Natural killer cell (primary cell): Measurements from ENCODE around the gene SHANK3. TPM values are rescaled to one million over a fixed set of nuclear protein-coding genes. Genes with fewer than 3 reads are reported as not detected.

Experiments
- ATAC-seq, 3 donors: fragments of 150-1000 bp in 2 of 3; fragments of 200-7000 bp in 1 of 3; cut with Tn5 transposase; 1 replicate in 1 of 3; 2 replicates in 2 of 3; pipeline ENCODE4 v1.10.0; 2021; ENCODE audit warnings: mild to moderate bottlenecking in 2 of 3, moderate library complexity in 2 of 3
- DNase-seq, 2 donors: peaks; one replicate each; pipeline versions ENCODE4 v3.0.0 to v3.0.0-alpha.2; 2013 to 2021; ENCODE audit warnings: mixed read lengths in 1 of 2
- H3K27ac ChIP-seq: one replicate; pipeline ENCODE4 v1.5.1; 2013; ENCODE audit warnings: mild to moderate bottlenecking, low read length
- H3K27me3 ChIP-seq: one replicate; pipeline ENCODE4 v1.6.1; 2013; ENCODE audit warnings: low read length; ENCODE audit not compliant: control insufficient read depth, insufficient read depth
- H3K36me3 ChIP-seq: one replicate; pipeline ENCODE4 v1.6.1; 2013; ENCODE audit warnings: low read length; ENCODE audit not compliant: control insufficient read depth, insufficient read depth
- H3K4me1 ChIP-seq: one replicate; pipeline ENCODE4 v1.6.1; 2013; ENCODE audit warnings: low read length; ENCODE audit not compliant: control insufficient read depth, insufficient read depth
- H3K4me3 ChIP-seq: one replicate; pipeline ENCODE4 v1.5.1; 2013; ENCODE audit warnings: low read length
- H3K9me3 ChIP-seq: one replicate; pipeline ENCODE4 v1.6.1; 2013; ENCODE audit warnings: low read length; ENCODE audit not compliant: control insufficient read depth, insufficient read depth
- H3K27ac Mint-ChIP-seq, 2 donors: one replicate each; pipeline ENCODE4 v1.8.0; 2022; ENCODE audit warnings: mild to moderate bottlenecking in 2 of 2, mixed read lengths in 2 of 2, moderate library complexity in 1 of 2
- H3K27me3 Mint-ChIP-seq, 2 donors: one replicate each; pipeline ENCODE4 v1.8.0; 2022; ENCODE audit warnings: low read depth in 2 of 2, mixed read lengths in 2 of 2
- H3K36me3 Mint-ChIP-seq: one replicate; pipeline ENCODE4 v1.8.0; 2022; ENCODE audit warnings: mixed read lengths
- H3K4me1 Mint-ChIP-seq, 2 donors: one replicate each; pipeline ENCODE4 v1.8.0; 2022; ENCODE audit warnings: mixed read lengths in 2 of 2
- H3K4me3 Mint-ChIP-seq: one replicate; pipeline ENCODE4 v1.8.0; 2022; ENCODE audit warnings: mild to moderate bottlenecking, moderate library complexity, mixed read lengths
- H3K9me3 Mint-ChIP-seq, 2 donors: one replicate each; pipeline ENCODE4 v1.8.0; 2022; ENCODE audit warnings: mixed read lengths in 2 of 2
- WGBS: methylation state at CpG from one replicate; pipeline ENCODE4 v1.1.7; 2013; ENCODE audit warnings: missing lambda C conversion rate; ENCODE audit not compliant: insufficient coverage; 5-methylcytosine and 5-hydroxymethylcytosine counted together
- intact Hi-C: fragments of 100-400 bp; cut with micrococcal nuclease; formaldehyde crosslinking; loops from one replicate; pipeline ENCODE4 v1.14.2; 2022
- total RNA-seq, 4 donors: library from RNA; stranded (reverse); fragments of 120-200 nt in 1 of 4; gene quantifications; one replicate each; pipeline versions ENCODE4 v1.2.3 to v1.2.4, GENCODE V29; 2013 to 2022
- TF ChIP-seq, protein P1 (sequence below): fragments of 200-600 bp; IDR thresholded peaks from one replicate; pipeline ENCODE4 v1.8.0; 2022; ENCODE audit warnings: antibody characterized with exemption

SHANK3 gene
- total RNA-seq, 3 donors from 2014 or later (not counting 1 experiment from before 2014, with no cell fraction given): 0.07 TPM; not detected in 2

DNA sequence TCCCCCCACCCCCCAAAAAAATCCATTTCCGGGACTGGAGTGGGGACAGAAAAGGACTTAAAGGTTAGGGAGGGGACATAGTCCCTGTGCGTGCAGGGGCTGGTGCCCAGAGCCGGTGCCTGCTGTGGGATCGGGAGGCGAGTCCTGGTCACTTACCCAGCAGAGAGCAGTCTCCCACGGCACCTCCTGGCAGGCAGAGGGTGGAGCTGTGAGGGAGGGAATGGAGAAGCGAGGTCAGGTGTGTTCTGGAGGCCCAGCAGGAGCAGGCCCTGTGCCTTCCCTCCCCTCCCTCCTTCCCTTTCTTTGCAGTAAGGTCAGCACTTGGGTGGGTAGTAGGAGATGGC lies 28.4 kb downstream of the SHANK3 start:
- no peak for DNase-seq
- intact Hi-C loops: no loop called here
- no peaks in the 10 kb centered on the region for H3K36me3 Mint-ChIP-seq
- Histone ChIP-seq H3K27ac (no peak overlapping the region), H3K9me3 (no peaks in the 10 kb centered on the region), H3K27me3 (no peaks in the 10 kb centered on the region), H3K4me1 (no peaks in the 10 kb centered on the region), H3K36me3 (no peaks in the 10 kb centered on the region), H3K4me3 (no peak overlapping the region)
- no peaks in the 10 kb centered on the region for H3K9me3 Mint-ChIP-seq
- no peak overlapping the region for H3K4me3 Mint-ChIP-seq
- WGBS: 80% methylated on average over 6 of the region's 7 CpGs
- TF ChIP-seq, protein P1, sequence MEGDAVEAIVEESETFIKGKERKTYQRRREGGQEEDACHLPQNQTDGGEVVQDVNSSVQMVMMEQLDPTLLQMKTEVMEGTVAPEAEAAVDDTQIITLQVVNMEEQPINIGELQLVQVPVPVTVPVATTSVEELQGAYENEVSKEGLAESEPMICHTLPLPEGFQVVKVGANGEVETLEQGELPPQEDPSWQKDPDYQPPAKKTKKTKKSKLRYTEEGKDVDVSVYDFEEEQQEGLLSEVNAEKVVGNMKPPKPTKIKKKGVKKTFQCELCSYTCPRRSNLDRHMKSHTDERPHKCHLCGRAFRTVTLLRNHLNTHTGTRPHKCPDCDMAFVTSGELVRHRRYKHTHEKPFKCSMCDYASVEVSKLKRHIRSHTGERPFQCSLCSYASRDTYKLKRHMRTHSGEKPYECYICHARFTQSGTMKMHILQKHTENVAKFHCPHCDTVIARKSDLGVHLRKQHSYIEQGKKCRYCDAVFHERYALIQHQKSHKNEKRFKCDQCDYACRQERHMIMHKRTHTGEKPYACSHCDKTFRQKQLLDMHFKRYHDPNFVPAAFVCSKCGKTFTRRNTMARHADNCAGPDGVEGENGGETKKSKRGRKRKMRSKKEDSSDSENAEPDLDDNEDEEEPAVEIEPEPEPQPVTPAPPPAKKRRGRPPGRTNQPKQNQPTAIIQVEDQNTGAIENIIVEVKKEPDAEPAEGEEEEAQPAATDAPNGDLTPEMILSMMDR: no peak
- H3K27ac Mint-ChIP-seq: no peak overlapping the region
- no peaks in the 10 kb centered on the region for H3K27me3 Mint-ChIP-seq
- no peak for ATAC-seq
- peaks cover 0 to 12% of the 10 kb centered on the region in 2 donors for H3K4me1 Mint-ChIP-seq

DNA sequence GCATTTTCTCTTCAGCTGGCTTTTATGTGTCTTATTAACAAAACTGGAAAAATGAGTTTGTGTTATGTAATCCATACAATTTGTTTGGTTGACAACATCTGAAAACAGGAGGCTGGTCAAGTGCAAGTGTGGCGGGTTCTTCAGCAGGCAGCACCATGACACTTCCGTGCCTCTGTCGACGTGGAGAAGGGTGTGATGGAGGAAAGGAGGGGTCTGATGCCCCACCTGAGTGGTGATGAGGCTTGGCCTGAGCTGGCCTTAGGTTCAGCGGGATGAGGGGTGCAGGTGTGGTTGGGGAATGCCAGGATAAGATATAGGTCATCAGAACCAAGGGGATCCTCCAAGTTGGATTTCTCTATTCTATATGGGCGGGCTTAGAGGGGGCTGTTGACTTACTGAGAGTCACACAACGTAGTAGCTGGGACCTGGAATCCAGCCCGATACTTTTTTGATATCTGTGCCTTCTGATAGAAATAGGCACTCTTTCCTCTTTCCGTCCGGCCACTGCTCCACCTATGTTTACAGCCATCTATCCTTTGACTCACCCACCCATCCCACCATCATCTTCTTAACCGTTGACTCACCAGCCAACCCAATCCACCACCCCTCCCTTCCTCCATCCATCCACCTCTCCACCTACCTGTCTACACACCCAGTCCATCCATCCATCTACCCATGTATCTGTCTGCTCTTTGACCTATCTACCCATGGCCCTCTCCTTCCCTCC lies 29.0 kb downstream of the SHANK3 start:
- no peaks in the 10 kb centered on the region for H3K36me3 Mint-ChIP-seq
- no peaks in the 10 kb centered on the region for H3K9me3 Mint-ChIP-seq
- no peaks in the 10 kb centered on the region for H3K27me3 Mint-ChIP-seq
- H3K4me1 Mint-ChIP-seq: peaks cover 0 to 12% of the 10 kb centered on the region in 2 donors
- no peak overlapping the region for H3K27ac Mint-ChIP-seq
- Histone ChIP-seq H3K36me3 (no peaks in the 10 kb centered on the region), H3K4me1 (no peaks in the 10 kb centered on the region), H3K9me3 (no peaks in the 10 kb centered on the region), H3K27ac (no peak overlapping the region), H3K4me3 (no peak overlapping the region), H3K27me3 (no peaks in the 10 kb centered on the region)
- DNase-seq: no peak
- WGBS: 90% methylated on average over 11 of the region's 11 CpGs
- no peak for ATAC-seq
- TF ChIP-seq, protein P1: no peak
- no peak overlapping the region for H3K4me3 Mint-ChIP-seq
- intact Hi-C loops: no loop called here

DNA sequence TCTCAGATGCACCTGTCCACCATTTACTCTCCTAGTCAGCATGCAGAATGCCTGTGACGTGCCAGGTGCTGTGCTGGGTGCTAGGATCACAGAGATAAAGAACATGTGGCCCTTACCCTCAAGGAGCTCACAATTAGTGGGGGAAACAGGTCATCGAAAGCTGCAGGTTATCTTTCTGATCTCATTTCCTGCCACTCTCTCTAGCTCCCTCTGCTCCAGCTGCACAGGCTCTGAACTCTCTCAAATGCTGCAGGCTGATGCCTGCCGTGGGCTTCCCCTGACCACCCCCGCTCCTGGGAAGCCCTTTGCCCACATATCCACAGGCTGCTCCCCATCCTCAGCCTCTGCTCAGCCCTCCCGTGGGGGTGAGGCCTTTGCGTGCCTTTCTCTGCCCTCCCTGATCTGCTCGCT lies 29.6 kb downstream of the SHANK3 start:
- no peaks in the 10 kb centered on the region for H3K9me3 ChIP-seq
- no peaks in the 10 kb centered on the region for H3K9me3 Mint-ChIP-seq
- H3K27me3 ChIP-seq: no peaks in the 10 kb centered on the region
- WGBS: 48% methylated on average over 7 of the region's 7 CpGs
- intact Hi-C loops: no loop called here
- ATAC-seq (no peak), DNase-seq (peak in 1 of 2 donors; percentile 13)
- peaks cover 0 to 12% of the 10 kb centered on the region in 2 donors for H3K4me1 Mint-ChIP-seq
- no peak overlapping the region for H3K27ac Mint-ChIP-seq
- H3K4me1 ChIP-seq: no peaks in the 10 kb centered on the region
- H3K4me3 Mint-ChIP-seq: no peak overlapping the region
- TF ChIP-seq, protein P1: no peak
- H3K36me3 Mint-ChIP-seq: no peaks in the 10 kb centered on the region
- no peak overlapping the region for H3K27ac ChIP-seq
- no peaks in the 10 kb centered on the region for H3K27me3 Mint-ChIP-seq
- H3K36me3 ChIP-seq: no peaks in the 10 kb centered on the region
- no peak overlapping the region for H3K4me3 ChIP-seq
